HG03342 (cell line): ENCODE data around the gene HMOX1.
A peak's percentile ranks its signal among the peaks of the same experiment; 100 is the strongest.

Source experiments
- ATAC-seq: cut with Tn5 transposase; IDR thresholded peaks from one replicate; pipeline ENCODE4 v1.9.1; 2021; ENCODE audit warnings: mild to moderate bottlenecking, moderate library complexity; ENCODE audit not compliant: unreplicated experiment

HMOX1 gene

DNA sequence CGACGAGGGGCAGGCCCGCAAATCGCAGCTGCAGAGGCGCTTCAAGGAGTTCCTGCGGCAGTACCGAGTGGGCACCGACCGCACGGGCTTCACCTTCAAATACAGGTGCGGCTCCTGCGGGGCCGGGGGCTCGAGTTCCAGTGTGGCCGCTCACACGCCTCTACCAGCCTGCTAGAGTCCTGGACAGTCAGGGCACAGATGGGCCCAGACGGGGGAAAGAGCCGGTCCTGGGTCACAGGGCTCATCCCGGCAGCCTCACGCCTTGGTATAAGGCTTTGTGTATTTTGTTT lies 19.6 kb downstream of the HMOX1 start:
- peak; percentile 3 for ATAC-seq

DNA sequence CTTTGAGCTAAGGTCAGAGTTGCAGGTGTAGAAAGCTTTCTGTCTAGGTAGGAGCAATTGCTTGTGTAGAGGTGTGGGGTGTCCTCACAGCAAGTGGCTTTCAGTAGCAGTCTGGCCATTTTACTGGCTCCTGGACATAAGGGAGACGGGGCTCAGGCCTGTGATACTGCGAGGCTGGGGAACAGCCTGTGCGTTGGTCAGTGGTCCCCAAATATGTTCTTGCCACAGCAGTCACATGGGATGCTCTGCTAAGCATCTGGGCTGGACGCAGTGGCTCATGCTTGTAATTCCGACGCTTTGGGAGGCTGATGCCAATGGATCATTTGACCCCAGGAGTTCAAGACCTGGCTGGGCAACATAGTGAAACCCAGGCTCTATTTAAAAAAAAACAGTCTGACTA lies 21.0 kb downstream of the HMOX1 start:
- no peak for ATAC-seq

- ATAC-seq: no peak
Measured at GRCh38 chr22:35403356-35403755, 22.5 kb downstream of the HMOX1 start.

DNA sequence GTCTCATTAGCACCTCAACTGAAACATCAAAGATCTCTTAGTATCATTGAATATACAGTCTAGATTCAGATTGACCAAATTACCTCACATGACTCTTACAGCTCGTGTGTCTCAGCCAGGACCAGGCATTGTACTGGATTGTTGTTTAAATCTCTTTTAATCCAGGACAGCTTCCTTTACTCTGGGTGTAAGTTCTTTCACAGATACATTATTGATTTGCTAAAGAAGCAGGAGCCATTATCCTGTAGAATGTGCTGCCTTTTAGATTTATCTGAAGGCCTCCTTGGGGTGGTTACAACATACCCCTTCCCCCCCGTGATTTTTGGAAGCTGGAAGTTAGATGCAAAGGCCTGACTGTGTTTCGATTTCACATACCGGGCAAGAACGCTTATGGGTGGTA lies 23.3 kb downstream of the HMOX1 start:
- no peak for ATAC-seq

- ATAC-seq: no peak
Measured at GRCh38 chr22:35406443-35406842, 25.5 kb downstream of the HMOX1 start.

GRCh38 chr22:35407362-35407761 lies 26.5 kb downstream of the HMOX1 start:
- no peak for ATAC-seq

- ATAC-seq: peak; percentile 73
Measured at GRCh38 chr22:35409783-35410662, 29.1 kb downstream of the HMOX1 start.

DNA sequence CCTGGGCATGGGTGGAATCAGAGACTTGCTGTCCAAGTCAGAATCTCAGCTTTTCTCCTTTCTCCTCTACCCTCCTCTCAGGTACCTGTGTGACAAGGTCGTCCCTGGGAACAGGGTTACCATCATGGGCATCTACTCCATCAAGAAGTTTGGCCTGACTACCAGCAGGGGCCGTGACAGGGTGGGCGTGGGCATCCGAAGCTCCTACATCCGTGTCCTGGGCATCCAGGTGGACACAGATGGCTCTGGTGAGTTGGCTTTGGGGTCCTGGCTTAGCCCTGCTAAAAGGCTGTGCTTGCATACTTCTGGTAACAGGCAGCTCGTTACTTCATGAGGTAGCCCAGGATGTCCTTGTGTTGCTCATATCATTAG lies 29.8 kb downstream of the HMOX1 start:
- no peak for ATAC-seq

DNA sequence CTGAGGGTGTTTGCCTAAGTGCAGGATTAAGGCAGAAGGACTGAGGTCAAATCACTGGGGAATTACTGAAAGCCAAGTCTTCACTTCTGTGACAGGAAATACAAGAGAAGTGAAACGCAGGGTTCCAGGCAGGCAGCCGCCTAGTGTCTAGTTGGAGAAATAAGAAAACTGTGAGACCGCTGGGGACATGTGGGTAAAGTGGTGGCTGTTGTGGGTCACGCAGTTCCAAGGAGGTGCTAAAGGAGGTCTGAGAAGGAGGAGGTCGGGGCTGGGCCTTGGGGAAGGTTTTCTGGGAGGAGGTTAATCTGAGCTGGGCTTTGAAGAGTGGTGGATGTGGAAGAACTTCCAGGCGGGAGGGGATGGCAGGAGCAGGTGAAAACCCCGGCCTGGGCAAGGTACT lies 30.2 kb downstream of the HMOX1 start:
- ATAC-seq: no peak

DNA sequence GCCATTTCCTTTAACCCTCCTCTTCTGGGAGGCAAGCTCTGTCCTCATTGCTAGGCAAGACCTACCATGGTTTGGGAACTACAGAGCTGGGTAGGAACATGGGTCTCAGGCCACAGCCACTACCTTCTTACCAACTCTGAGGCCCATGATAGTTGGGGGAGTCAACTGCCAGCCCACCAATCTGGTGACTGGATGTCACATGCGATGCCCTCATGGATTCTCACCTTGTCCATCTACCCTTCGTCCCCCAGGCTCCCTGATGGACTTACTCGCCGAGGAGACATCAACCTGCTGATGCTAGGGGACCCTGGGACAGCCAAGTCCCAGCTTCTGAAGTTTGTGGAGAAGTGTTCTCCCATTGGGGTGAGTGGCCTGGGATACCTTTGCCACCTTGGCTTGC lies 32.7 kb downstream of the HMOX1 start:
- no peak for ATAC-seq

DNA sequence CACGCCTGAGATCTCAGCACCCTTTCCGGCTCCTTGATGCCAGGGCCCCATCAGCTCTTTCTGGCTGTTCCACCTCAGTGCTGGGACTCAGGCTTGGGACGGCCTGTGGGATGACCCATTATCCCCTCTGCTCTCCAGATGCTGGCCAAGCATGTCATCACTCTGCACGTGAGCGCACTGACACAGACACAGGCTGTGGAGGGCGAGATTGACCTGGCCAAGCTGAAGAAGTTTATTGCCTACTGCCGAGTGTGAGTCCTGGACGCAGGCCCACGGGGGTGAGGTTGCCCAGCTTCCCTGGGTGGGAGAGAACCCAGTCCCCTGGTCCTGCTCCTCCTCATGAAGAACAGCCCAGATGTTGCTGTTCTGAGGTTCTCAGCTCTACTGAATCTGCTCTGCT lies 36.7 kb downstream of the HMOX1 start:
- no peak for ATAC-seq

DNA sequence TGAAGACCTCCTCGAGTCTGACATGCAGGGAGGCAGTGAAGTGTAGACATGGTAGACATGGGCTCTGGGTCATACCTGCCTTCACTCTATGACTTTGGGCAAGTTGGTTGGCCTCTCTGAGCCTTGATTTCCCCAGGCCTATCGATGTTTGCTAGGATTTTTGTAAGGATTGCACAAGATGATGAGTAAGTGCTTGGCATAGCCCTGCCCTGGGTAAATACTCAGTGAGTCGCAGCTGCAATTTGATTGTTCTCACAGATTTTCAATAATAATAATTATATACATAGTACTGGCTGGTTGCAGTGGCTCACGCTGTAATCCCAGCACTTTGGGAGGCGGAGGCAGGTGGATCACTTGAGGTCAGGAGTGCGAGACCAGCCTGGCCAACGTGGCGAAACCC lies 37.2 kb downstream of the HMOX1 start:
- ATAC-seq: no peak

- ATAC-seq: no peak
Measured at GRCh38 chr22:35418731-35419130, 37.8 kb downstream of the HMOX1 start.

- no peak for ATAC-seq
Measured at GRCh38 chr22:35419756-35420155, 38.9 kb downstream of the HMOX1 start.

- ATAC-seq: no peak
Measured at GRCh38 chr22:35421121-35421520, 40.2 kb downstream of the HMOX1 start.

- ATAC-seq: no peak
Measured at GRCh38 chr22:35422145-35422544, 41.2 kb downstream of the HMOX1 start.

- no peak for ATAC-seq
Measured at GRCh38 chr22:35422936-35423335, 42.0 kb downstream of the HMOX1 start.

DNA sequence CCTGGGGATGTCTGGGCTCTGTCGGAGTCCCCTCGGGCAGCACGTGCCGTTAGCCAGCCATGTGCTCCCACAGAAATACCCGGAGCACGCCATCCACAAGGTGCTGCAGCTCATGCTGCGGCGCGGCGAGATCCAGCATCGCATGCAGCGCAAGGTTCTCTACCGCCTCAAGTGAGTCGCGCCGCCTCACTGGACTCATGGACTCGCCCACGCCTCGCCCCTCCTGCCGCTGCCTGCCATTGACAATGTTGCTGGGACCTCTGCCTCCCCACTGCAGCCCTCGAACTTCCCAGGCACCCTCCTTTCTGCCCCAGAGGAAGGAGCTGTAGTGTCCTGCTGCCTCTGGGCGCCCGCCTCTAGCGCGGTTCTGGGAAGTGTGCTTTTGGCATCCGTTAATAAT lies 43.2 kb downstream of the HMOX1 start:
- no peak for ATAC-seq

- no peak for ATAC-seq
Measured at GRCh38 chr22:35424761-35425160, 43.9 kb downstream of the HMOX1 start.

DNA sequence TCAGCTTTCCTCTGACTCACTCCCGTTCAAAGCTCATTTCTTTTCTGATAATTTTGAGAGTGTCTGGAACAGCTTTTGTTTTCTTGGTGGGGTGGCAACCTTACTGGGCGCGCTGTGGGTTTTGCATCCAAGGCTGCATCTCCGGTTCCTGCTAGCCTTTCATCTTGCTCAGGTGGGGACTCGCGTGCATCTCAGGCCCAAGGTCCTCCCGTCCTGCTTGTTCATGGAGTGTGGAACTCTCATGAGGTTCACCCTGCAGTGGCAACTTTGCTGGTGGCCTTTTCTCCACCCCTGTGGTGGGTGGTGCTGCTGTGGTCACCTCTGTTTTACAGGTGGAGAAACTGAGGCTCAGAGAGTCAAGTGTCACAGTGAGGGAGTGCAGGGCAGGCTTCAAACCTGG lies 44.6 kb downstream of the HMOX1 start:
- ATAC-seq: no peak

DNA sequence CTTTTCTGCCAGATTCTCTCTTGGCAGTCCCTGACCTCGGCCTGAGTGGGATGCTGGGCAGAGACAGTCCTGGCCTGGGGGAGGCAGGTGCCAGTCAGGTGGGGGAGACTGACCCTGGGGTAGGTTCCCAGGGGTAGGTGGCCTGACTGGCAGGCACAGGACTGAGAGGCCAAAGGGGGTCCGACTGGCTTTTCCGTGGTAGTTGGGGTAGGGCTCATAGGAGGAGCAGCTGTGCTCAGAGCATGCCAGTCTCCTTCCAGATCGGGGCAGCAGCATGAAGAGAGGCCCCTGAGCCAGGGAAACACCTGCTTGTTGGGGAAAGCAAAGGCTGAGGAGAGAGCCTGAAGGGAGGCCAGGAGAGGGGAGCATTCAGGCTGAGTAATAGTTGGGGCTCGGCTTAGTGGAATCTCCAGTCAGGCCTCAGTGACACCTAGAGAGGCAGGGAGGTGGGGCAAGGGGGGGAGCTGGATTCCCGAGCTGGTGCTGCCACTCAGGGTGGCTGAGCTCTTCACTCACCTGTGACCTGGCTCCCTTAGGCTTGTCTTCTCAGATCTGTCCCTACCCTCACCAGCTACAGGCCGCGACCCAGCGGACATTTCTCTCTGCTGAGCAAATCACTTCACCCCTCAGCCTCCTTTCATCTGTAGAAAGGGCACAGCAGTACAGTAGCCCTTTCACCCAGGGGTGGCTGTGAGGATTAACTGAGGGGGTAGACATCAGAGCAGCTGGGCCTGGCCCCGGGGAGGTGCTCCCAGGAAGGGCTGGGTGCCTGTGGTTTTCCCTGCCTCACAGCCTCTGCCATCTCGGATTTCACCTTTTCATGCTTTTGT lies 45.3 kb downstream of the HMOX1 start:
- ATAC-seq: no peak

- ATAC-seq: no peak
Measured at GRCh38 chr22:35426801-35427140, 45.9 kb downstream of the HMOX1 start.
